Measurements from ENCODE around the gene TP53RK. TPM values are rescaled to one million over a fixed set of nuclear protein-coding genes. Genes with fewer than 3 reads are reported as not detected.

The TP53RK gene
- total RNA-seq, result 6.4 TPM
- long read RNA-seq, transcript TP53RK-202 (2 exons, 3,515 nt), result major isoform, 14 of 14 reads
- long read RNA-seq, partial matches to known transcripts, result 0 of 14 reads
- long read RNA-seq, other reads (novel, unspliced or antisense), result 0 of 14 reads

DNA sequence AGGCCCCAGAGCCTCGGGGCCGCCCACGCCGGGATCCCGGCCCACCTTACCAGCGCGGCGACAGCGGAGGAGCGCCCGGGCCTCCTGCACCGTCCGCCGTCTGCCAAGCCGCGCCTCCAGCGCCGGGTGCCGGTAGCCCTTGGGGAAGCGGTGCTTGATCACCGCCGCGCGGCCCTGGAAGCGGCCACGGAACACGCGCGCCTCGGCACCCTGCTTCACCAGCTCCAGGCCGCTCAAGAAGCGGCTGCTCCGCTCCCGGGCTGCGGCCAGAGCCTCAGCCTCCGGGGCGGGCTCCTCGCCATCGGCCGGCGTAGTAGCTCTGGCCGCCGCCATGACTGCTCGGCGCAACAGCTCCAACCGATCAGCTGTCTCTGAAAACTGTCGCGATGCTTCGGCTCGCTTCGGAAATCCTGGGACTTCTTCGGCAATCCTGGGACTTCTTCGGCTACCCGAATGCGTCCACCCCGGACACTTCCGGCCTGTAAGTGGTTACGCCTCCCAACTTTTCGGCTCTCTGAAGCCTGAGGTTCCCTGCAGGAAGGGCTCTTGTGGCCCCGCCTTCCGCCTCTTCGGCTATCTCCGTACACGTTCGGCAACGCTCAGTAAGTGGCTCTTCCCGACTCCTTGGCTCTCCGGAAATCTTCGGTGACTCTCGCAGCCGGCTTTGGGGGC, at the start of gene TP53RK:
Gene TP53RK, minus strand, starts transcription at position 363 of the 672 bp plus-strand sequence. Its CDS starts 30 bp downstream, at position 333.
- intact Hi-C loops (cut with DNase I), result loop anchor here (5.0 kb wide), 1 partner anchor 127 kb away; no protein-coding TSS in a partner anchor
- DNase-seq (ENCODE audit: low spot score), result peak; percentile 98

DNA sequence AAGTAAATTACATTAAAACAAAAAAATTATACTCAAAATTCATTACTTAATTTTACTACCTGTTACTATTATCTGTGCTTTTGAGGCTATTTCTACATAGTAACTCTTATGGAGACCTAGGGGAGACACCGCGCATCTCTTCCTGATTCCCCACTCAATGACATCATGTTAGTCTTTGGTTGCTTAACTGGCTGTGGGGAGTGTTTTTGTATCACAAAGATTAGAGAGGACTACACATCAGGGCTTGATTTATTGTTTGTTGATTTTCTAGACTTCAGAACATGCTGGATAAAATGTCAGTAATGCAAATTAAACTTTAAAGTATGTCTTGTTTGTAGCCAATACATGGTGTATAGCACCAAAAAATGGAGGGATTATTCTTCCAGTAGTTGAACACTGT, 46.2 kb upstream of the TP53RK start:
- intact Hi-C loops (cut with DNase I), result no loop called here
- no peak for DNase-seq (ENCODE audit: low spot score)

DNA sequence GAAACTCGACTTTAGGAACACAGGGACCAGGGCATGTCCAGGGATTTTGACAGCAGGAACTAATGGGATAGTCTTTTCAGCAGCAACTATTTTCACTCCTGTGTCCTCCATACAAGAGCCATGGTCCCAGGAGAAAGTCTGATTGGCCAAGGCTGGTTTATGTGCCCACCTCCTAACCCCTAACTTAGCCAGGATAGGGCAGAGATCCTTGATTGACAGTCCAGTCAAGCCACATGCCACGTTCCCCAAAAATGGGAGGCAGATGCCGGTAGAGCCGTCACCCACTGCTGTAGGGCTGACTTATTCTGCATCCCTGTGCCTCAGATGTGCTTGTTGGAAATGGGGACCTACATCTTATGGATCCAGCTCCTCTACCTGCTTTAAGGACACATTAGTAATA, 42.5 kb upstream of the TP53RK start:
- DNase-seq (ENCODE audit: low spot score), result no peak
- intact Hi-C loops (cut with DNase I), result no loop called here

DNA sequence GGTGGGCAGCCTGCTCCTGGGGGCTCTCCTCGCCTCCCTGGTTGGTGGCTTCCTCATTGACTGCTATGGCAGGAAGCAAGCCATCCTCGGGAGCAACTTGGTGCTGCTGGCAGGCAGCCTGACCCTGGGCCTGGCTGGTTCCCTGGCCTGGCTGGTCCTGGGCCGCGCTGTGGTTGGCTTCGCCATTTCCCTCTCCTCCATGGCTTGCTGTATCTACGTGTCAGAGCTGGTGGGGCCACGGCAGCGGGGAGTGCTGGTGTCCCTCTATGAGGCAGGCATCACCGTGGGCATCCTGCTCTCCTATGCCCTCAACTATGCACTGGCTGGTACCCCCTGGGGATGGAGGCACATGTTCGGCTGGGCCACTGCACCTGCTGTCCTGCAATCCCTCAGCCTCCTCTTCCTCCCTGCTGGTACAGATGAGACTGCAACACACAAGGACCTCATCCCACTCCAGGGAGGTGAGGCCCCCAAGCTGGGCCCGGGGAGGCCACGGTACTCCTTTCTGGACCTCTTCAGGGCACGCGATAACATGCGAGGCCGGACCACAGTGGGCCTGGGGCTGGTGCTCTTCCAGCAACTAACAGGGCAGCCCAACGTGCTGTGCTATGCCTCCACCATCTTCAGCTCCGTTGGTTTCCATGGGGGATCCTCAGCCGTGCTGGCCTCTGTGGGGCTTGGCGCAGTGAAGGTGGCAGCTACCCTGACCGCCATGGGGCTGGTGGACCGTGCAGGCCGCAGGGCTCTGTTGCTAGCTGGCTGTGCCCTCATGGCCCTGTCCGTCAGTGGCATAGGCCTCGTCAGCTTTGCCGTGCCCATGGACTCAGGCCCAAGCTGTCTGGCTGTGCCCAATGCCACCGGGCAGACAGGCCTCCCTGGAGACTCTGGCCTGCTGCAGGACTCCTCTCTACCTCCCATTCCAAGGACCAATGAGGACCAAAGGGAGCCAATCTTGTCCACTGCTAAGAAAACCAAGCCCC, 36.2 kb upstream of the TP53RK start:
- DNase-seq (ENCODE audit: low spot score), result no peak

DNA sequence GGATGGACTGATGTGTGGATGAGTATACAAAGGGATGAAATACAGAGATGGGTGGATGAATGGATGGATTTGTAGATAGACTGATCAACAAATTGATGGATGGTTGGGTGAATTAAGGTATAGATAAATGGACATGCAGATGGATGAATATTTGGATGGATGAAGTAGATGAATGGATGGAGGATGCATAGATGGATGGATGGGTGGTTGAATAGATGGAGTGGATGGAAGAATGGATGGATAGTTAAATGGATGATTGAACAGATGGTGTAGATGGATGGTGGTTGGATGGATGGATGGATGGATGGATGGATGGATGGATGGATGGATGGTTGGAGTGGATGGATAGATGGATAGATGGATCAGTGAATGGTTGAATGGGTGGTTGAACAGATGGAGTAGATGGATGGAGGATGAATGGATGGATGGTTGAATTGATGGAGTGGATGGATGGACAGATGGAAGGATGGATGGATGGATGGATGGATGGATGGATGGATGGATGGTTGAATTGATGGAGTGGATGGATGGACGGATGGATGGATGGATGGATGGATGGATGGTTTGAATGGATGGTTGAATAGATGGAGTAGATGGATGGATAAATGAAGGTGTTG, 35.2 kb upstream of the TP53RK start:
- intact Hi-C loops (cut with DNase I), result no loop called here
- no peak for DNase-seq (ENCODE audit: low spot score)

More for the DNA sequence above, 36.2 kb upstream of the TP53RK start:
- intact Hi-C loops (cut with DNase I), result no loop called here

DNA sequence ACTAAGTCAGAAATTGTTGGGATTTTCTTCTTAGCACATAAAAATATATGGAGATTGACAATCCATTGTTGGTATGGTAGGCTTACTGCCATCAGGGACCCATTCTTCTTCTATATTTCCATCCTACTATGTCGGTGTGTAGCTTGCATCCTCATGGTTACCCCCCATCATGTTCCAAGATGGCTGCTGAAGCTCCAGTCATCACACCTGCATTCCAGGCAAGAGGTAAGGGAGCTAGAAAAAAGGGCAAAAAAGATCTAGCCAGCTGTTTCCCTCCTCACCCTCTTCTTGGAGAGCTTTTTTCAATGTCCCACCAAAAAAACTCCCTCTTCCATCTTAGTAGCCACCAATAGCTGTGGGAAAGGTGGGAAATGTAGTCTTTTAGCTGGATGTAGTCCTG, 33.8 kb upstream of the TP53RK start:
- intact Hi-C loops (cut with DNase I), result no loop called here
- DNase-seq (ENCODE audit: low spot score), result no peak

DNA sequence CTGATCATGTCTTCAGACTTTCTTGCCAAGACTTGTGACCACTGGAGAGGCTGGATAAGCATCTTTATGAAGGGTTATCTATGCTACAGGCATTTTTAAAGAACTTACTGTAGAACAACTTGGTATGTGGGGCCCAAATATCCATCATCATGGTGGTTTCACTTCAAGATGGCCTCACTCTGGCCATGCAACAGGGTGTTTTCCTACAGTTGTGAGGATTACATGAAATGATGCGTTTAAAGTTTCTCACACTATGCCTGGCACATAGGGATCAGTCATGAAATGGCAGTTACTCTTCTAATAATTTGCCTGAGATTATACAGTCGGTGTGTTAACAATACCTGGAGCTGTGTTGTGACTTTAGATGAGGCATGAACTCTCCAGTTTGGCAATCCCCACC, 33.2 kb upstream of the TP53RK start:
- no peak for DNase-seq (ENCODE audit: low spot score)
- intact Hi-C loops (cut with DNase I), result no loop called here

DNA sequence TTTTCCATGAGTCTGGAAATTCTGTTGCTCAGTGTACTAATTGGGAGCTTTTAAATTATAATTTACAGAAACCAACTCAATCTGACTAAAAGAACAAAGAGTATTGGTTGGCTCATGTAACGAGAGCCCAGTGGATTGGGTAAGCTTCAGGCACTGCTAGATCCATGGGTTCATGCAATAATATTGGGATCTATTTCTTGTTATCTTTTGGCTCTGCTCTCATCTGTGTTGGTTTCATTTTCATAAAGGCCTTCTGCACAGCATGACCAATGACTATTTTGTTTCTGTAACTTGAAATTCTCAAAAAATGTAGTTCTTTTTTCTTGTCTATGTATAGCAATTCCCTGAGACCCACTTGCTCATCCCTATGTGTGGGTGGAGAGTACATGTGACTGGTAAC, 32.2 kb upstream of the TP53RK start:
- no peak for DNase-seq (ENCODE audit: low spot score)
- intact Hi-C loops (cut with DNase I), result no loop called here

DNA sequence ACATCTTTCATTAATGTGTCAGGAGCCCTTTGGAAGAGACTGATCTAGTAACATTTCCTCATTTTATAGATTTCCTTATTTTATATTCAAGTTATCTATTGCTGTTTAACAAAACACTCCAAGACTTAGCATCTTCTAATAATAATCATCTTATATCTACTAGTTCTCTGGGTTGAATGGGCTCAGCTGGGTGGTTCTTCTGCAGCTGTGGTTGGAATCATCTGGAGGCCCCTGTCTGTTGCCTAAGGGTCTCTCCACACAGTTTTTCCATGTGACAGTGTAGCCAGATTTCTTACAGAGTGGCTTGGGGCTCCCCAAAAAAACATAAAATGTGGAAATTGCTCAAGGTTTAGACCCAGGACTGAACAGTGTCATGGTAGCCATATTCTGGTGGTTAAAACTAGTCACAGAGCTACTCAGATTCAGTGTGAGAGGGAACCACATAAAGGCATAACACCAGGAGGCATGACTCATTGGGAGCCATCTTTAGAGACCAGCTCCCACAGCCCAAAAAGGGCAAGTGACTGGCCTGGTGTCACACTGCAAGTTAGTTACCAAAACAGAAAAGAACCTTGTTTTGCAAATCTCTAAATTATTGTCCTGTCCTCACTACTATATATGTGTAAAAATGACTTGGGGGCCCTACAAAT, 31.7 kb upstream of the TP53RK start:
- intact Hi-C loops (cut with DNase I), result no loop called here
- DNase-seq (ENCODE audit: low spot score), result no peak

DNA sequence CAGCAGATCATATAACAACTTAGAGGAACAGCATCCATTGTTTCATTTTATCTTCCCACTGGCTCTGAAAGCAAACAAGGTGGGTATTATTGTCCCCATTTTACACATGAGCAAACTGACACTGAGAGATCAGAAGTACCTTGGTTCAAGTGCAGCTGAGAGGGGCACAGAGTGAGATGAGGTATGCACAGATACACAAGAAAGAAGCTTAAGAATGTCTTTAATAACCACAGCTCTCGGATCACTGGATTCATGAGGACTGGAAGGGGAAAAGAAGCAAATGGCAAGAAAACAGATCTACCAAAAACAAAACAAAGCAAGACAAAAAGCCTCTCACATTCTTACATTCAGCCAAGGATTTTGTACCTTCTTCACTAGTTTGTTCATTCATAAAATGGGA, 30.8 kb upstream of the TP53RK start:
- intact Hi-C loops (cut with DNase I), result no loop called here

DNA sequence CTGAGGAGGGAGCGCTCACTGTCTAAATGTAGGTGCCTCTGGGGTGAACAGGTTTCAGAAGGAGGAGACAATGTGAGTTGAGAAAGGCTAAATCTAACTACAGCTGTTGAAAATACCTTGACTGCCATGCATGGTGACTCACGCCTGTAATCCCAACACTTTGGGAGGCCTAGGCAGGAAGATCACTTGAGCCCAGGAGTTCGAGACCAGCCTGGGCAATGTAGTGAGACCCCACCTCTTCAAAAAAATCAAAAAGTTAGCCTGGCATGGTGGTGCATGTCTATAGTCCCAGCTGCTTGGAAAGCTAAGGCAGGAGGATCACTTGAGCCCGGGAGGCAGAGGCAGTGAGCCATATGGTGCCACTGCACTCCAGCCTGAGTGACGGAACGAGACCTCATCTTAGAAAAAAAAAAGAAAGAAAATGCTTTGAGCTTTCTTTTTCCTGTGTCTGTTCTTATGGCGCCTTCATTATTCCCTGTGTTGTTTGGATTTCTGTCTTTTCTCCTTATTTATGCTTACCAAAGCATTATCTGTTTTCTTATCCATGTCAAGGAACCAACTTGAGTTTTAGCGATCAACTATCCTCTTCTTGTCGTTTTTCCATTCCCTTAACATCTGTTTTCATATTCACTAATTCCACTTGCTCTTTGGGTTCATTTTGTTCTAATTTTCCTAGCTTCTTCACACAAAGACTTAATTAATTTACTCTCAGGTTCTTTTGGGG, 28.7 kb upstream of the TP53RK start:
- no peak for DNase-seq (ENCODE audit: low spot score)
- intact Hi-C loops (cut with DNase I), result no loop called here

More for the DNA sequence above, 30.8 kb upstream of the TP53RK start:
- DNase-seq (ENCODE audit: low spot score), result no peak

DNA sequence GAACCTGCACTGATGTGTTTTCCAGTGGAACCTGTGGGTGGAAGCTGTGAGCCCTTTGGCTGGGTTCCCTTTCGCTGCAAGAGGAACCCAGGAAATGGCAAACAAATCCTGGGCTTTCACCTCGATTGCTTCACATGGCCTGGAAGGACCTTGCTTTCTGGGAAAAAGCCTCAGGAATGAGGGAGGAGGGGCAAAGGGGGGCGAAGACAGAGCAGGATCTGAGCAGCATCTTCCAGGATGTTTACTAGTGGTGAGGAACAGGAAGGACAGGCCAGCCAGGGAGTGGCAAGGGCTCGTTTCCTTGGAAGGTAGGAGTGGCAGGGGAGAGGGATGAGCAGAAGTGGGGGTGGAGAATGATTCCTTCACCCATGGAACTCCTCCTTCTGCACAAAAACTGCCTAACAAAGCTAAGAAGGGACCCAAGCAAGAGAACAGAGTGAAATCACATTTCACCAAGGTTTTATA, 26.1 kb upstream of the TP53RK start:
- no peak for DNase-seq (ENCODE audit: low spot score)
- intact Hi-C loops (cut with DNase I), result no loop called here

DNA sequence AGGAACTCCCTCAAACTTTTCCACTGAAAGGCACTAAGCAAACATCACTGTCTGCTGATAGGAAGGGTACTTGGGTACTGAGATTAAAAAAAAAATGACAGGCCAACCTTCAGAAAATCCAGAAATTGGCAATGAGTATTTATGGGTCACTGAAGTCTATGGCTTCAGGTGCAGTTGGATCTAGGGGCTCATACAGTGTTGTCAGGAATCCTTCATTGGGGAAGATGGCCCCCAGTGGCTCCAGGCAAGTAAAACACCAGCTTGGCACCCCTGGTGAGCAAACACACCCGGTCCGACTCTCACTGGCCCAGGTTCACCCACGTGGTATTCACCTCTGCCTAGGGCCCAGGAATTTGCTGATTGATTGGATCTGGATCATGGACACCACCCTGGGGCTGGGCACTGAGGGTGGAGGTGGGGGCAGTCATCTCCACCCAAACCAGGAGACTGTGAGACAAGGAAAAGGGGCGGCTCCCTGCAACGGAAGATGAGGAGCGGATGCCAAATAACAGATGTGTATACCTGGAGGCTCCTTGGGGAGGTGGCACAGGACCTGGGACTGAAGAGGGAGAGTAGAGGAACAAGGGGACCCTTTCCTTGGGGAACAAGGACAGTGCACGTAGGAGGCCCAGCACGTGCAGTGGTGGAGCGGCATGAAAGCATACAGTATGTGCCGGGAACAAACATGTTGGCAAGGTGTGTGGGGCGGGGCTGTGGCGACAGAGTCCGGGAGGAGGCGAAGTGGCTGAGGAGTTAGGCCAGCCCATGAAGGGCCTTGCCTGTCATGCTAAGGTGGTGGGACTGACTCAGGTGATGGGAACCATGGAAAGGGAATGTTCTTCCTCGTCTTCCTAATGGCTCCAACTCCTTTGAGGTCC, 25.0 kb upstream of the TP53RK start:
- intact Hi-C loops (cut with DNase I), result no loop called here
- DNase-seq (ENCODE audit: low spot score), result no peak

DNA sequence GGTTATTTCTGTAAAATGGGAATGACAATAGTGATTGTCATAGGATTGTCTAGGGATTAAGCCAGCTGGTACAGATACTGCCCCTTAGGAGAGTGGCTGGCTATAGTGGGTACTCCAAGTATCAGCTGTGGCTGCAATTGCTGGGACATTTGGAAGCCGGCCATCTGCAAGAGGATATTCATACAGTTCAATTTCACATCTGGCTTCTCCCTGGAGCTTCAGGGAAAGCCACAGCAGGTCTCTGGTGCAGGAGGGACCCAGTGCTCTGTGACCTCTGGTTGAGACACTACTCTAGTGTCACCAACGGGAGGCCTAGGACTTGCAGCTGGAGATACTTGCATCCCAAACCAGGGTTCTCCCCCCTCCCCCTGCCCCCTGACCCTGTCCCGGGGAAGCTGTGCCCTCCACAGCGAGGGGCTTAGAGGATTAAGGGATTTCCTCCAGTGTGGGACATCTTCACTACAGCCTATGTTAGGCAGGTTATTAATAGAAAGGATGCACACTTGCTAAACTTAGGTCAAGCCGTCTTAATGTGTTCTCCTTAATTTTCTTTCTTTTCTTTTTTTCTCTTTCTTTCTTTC, 22.9 kb upstream of the TP53RK start:
- DNase-seq (ENCODE audit: low spot score), result no peak
- intact Hi-C loops (cut with DNase I), result no loop called here

DNA sequence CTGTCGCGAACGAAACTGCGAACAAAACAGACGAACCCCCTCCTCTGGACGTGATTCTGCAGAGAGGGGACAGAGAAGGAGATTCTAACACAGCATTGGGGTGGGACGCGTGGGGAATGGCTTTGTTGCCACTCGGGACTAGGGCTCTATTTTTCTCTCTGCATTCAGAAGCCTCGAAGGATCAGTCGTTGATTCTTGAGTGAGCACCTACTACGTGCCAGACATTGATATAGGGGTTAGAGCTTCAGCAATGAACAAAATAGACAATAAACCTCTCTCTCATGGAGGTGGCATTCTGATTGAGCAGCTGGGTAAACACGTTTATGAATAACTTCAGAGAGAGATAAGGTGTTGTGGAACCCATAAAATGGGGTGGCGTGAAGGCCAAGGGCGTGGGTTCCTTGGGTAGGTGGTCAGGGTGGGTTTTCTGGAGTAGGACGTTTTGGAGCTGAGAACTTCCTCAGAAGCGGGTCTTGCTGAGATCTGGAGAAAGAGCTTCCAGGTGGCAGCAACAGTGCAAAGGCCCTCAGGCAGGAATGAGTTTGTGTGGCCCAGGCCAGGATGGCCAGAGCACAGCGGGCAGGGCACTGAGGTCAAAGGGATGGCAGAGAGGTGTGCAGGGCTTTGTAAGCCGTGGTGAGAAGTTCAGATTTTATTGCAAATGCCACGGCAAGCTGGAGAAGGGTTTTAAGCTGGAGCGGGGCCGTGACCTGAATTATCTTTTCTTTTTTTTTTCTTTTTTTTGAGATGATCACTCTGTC, 21.1 kb upstream of the TP53RK start:
- intact Hi-C loops (cut with DNase I), result no loop called here
- DNase-seq (ENCODE audit: low spot score), result no peak

DNA sequence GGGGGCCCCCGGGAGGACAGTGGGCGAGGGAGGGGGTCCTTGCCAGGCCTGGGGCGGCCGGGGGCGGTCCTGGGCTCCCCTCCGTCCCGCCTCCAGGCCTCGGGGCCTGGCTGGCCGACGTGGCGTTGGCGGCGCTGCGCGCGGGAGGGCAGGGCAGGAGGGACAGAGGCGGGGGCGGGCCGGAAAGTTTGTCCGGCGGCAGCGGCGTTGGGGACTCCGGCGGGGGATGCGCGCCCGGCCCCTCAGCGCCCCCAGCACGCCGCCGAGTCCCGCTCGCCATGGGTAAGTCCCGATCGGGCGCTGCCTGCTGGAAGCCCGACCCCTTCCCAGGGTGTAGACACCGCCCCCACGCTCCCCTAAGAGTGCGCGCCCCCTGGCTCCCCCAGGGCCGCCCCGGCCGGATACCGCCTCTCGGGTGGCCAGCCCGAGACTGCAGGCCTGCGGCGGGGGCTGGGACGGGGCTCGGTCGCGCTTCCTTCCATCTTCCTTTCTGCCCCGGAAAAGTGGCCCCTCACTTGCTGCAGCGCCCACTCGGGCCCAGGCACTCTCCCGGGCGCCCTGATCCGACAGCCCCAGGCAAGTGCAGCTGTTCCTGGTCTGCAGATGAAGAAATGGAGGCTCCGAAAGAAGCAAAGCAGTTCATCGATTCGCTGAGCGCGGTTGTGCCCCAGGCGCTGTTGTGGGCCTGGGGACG, 20.4 kb upstream of the TP53RK start, which contains the start of gene SLC2A10:
Gene SLC2A10, plus strand, starts transcription at position 191 of the 694 bp plus-strand sequence. Its CDS starts 88 bp downstream, at position 279.
- intact Hi-C loops (cut with DNase I), result no loop called here
- no peak for DNase-seq (ENCODE audit: low spot score)
